ENCODE results near the gene CAMTA1. TPM values are rescaled to one million over a fixed set of nuclear protein-coding genes. Genes with fewer than 3 reads are reported as not detected.

CAMTA1 gene
- total RNA-seq, 2 donors from 2014 or later: 100 to 102 TPM

DNA sequence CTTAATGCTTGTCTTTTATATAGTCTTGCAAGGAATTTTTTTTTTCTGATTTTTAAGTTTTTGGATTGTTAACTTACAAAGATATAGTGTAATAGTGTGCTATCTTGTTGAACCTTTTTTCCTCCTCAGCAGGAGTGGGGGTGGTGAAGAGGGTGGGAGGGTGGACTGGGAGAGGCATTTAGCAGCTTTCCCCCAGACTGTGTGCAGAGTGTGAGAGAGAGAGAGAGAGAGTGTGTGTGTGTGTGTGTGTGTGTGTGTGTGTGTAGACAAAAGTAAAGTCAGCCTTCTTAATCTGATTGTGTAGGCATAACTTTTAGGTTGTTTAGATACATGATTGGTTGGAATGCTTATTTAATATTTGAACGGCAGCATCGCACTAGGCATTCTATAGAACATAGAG is 4.9 kb downstream of the CAMTA1 start:
- intact Hi-C loops (cut with DNase I): loop anchor here (5.0 to 10.0 kb wide), 3 partner anchors 282 to 855 kb away; no protein-coding TSS in a partner anchor
- H3K4me1 ChIP-seq (replicated peaks): peaks cover 5% of the 10 kb centered on the region
- H3K4me3 ChIP-seq: no peak overlapping the region
- H3K27me3 ChIP-seq (replicated peaks; ENCODE audit: insufficient read depth): no peaks in the 10 kb centered on the region
- TF ChIP-seq, protein P1, sequence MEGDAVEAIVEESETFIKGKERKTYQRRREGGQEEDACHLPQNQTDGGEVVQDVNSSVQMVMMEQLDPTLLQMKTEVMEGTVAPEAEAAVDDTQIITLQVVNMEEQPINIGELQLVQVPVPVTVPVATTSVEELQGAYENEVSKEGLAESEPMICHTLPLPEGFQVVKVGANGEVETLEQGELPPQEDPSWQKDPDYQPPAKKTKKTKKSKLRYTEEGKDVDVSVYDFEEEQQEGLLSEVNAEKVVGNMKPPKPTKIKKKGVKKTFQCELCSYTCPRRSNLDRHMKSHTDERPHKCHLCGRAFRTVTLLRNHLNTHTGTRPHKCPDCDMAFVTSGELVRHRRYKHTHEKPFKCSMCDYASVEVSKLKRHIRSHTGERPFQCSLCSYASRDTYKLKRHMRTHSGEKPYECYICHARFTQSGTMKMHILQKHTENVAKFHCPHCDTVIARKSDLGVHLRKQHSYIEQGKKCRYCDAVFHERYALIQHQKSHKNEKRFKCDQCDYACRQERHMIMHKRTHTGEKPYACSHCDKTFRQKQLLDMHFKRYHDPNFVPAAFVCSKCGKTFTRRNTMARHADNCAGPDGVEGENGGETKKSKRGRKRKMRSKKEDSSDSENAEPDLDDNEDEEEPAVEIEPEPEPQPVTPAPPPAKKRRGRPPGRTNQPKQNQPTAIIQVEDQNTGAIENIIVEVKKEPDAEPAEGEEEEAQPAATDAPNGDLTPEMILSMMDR (IDR thresholded peaks at IDR 0.05): no peak
- no peak for DNase-seq (ENCODE audit: low spot score)
- no peak overlapping the region for H3K27ac ChIP-seq
- WGBS: 77% methylated on average over 2 of the region's 2 CpGs
- H3K9me3 ChIP-seq: no peaks in the 10 kb centered on the region
- no peaks in the 10 kb centered on the region for H3K36me3 ChIP-seq

DNA sequence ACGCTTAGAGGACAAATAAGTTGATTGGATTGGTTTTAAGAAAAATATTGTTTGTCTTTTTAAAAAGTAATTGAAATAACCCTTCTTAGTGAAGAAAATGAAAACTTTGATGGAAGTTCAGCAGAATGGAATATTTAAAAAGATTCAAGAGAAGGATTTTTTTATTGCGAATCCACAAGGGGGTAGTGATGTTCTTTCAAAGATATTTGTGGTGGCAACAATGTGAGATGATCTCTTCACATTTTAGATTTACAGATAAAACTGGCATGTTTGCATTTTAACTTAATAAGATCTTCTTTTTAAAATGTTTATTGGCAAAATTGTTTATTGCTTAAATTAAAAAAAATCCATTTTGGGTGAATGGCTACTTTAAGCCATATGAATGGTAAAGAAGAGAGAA is 8.9 kb downstream of the CAMTA1 start:
- no peak for DNase-seq (ENCODE audit: low spot score)

GRCh38 chr1:6795203-6795602 is 9.9 kb downstream of the CAMTA1 start:
- H3K27me3 ChIP-seq (replicated peaks; ENCODE audit: insufficient read depth): no peaks in the 10 kb centered on the region
- no peak overlapping the region for H3K27ac ChIP-seq
- no peak for DNase-seq (ENCODE audit: low spot score)
- 89% methylated on average over 4 of the region's 4 CpGs for WGBS
- H3K9me3 ChIP-seq: no peaks in the 10 kb centered on the region
- H3K4me3 ChIP-seq: no peak overlapping the region
- intact Hi-C loops (cut with DNase I): loop anchor here (2.0 to 10.0 kb wide), 2 partner anchors 96 to 850 kb away; no protein-coding TSS in a partner anchor
- TF ChIP-seq, protein P1 (IDR thresholded peaks at IDR 0.05): no peak
- TF ChIP-seq POLR2A (IDR thresholded peaks at IDR 0.05) (no peak), POLR2AphosphoS5 (IDR thresholded peaks at IDR 0.05) (no peak)
- H3K36me3 ChIP-seq: no peaks in the 10 kb centered on the region
- no peaks in the 10 kb centered on the region for H3K4me1 ChIP-seq (replicated peaks)

More for the DNA sequence above, 8.9 kb downstream of the CAMTA1 start:
- H3K9me3 ChIP-seq: no peaks in the 10 kb centered on the region
- H3K4me1 ChIP-seq (replicated peaks): no peaks in the 10 kb centered on the region
- H3K27ac ChIP-seq: no peak overlapping the region
- no peak for TF ChIP-seq POLR2AphosphoS5 (IDR thresholded peaks at IDR 0.05)
- TF ChIP-seq, protein P1 (IDR thresholded peaks at IDR 0.05): peak in 3 of 4 experiments; percentile 32 to 70 (median 64)
- H3K27me3 ChIP-seq (replicated peaks; ENCODE audit: insufficient read depth): no peaks in the 10 kb centered on the region
- no peaks in the 10 kb centered on the region for H3K36me3 ChIP-seq
- 46% methylated on average over 2 of the region's 2 CpGs for WGBS
- no peak overlapping the region for H3K4me3 ChIP-seq
- intact Hi-C loops (cut with DNase I): loop anchor here (2.0 to 10.0 kb wide), 4 partner anchors 97 to 851 kb away; no protein-coding TSS in a partner anchor

GRCh38 chr1:6795661-6796060 is 10.4 kb downstream of the CAMTA1 start:
- DNase-seq (ENCODE audit: low spot score): no peak
- no peaks in the 10 kb centered on the region for H3K9me3 ChIP-seq
- TF ChIP-seq POLR2AphosphoS5 (IDR thresholded peaks at IDR 0.05): no peak
- TF ChIP-seq, protein P1 (IDR thresholded peaks at IDR 0.05): no peak
- no peaks in the 10 kb centered on the region for H3K36me3 ChIP-seq
- no peaks in the 10 kb centered on the region for H3K27me3 ChIP-seq (replicated peaks; ENCODE audit: insufficient read depth)
- H3K27ac ChIP-seq: no peak overlapping the region
- no peak overlapping the region for H3K4me3 ChIP-seq
- no peaks in the 10 kb centered on the region for H3K4me1 ChIP-seq (replicated peaks)
- intact Hi-C loops (cut with DNase I): loop anchor here (2.0 to 10.0 kb wide), 2 partner anchors 95 to 849 kb away; no protein-coding TSS in a partner anchor
- WGBS: 15% methylated on average over 2 of the region's 2 CpGs

DNA sequence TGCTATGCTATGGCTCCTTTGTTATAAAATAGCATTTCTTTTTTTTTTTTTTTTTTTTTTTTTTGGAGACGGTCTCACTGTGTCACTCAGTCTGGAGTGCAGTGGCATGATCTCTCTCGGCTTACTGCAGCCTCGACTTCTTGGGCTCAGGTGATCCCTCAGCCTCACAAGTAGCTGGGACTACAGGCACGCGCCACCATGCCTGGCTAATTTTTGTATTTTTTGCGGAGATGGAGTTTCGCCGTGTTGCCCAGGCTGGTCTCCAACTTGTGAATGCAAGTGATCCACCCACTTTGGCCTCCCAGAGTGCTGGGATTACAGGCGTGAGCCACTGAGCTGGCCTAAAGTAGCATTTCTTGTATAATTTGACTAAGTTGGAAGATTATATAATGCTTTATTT is 10.8 kb downstream of the CAMTA1 start:
- Histone ChIP-seq H3K36me3 (no peaks in the 10 kb centered on the region), H3K9me3 (no peaks in the 10 kb centered on the region), H3K27me3 (replicated peaks; ENCODE audit: insufficient read depth) (no peaks in the 10 kb centered on the region), H3K4me3 (no peak overlapping the region), H3K27ac (no peak overlapping the region), H3K4me1 (replicated peaks) (peaks cover 2% of the 10 kb centered on the region)
- 74% methylated on average over 9 of the region's 9 CpGs for WGBS
- no peak for DNase-seq (ENCODE audit: low spot score)
- no peak for TF ChIP-seq POLR2AphosphoS5 (IDR thresholded peaks at IDR 0.05)
- TF ChIP-seq POLR2A (IDR thresholded peaks at IDR 0.05): no peak
- TF ChIP-seq, protein P1 (IDR thresholded peaks at IDR 0.05): no peak
- intact Hi-C loops (cut with DNase I): loop anchor here (10.0 kb wide), 1 partner anchor 849 kb away; no protein-coding TSS in a partner anchor

Data from prostate gland (tissue), 2 donors.